Fibroblast of skin of right quadriceps (primary cell): Measurements from ENCODE around the gene GPR137B.

Experiments
- DNase-seq: peaks from one replicate; pipeline ENCODE4 v3.0.0-alpha.2; 2013

Gene GPR137B

DNA sequence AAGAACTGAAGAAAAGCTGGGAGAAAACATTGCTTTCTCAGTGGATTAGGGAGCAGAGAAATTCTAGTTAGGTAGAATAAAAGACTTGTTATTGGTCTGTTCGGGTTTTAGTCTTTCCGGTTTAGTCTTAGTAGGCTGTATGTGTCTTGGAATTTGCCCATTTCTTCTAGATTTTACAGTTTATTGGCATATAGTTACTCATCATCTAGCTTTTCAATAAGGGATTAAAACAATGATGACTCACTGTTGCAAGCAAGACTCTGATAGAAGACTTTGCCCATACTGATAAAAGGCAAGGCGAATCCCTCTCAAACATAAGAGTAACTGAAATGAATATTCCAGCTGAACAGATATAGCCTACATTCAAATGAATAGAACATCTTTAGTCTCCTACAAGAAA, 62.3 kb downstream of the GPR137B start:
- DNase-seq, result peak; percentile 27

DNA sequence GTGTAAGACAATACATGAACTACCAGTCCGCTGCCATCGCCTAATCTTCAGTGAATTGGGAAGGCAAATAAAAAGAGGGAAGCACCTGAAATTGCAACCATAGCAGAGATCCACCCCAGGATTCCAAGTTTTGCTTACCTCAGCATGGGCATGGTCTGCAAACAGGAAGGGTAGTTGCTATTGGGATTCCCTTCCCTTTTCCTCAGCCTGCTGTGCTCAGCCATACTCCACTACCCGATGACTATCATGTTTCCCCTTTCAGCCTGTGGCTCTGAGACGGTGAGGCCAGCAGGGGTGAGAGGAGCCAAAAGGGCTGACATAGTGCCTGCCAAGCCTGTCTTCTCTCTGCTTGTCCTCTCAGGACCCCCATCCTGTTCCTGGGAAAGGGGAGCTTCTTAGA, 64.2 kb downstream of the GPR137B start:
- DNase-seq, result no peak

DNA sequence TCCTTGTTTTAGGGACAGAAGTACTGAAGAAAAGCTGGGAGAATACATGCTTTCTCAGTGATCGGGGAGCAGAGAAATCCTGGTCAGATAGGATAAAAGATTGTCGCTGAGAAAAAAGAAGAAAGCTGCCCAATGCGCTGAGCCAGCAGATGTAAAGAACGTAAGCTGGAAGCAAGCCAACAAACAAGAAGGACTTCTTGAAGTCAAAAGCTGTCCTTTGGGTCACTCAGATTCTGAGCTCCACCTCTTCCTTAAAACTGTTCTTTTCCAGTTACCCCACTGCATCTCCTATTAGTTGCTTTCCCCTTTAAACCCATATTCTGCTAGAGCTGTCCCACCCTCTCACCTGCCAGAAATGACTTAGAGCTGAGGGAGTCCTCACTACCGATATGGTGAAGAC, 64.8 kb downstream of the GPR137B start:
- DNase-seq, result no peak

DNA sequence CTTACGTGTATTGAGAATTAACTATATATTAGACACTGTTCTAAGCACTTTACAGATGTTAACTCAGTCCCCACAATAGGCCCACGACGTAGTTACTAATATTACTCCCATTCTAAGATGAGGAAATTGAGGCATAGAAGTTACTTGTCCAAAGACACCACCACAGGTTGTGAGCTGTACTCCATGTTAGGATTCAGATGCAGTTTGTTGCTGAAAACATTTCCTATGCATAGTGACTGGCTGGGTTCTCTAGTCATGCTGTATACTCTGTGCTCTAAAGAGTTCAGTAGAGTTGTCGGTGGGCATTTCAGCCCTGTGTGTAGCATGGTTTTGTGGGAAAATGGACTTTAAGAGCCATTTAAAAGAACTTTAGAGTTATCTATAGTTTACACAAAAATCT, 65.2 kb downstream of the GPR137B start:
- no peak for DNase-seq

DNA sequence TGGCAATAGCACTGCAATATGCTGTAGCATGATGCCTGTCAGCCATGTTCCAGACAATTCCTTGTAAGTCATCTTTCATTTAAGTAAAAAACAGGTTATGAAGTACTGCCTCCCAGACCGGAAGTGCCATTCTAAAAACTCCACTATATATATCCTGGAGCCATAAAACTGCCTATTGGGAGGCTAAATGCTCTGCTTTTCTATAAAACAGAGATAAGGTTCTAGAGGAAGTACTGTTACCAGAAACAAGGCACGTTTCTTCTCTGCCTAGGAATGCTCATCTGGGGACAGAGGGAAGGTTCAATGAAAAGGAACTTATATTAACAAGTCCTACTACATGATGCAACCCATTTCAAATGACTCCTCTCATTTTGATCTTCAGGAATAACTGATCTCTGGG, 66.8 kb downstream of the GPR137B start:
- DNase-seq, result no peak

DNA sequence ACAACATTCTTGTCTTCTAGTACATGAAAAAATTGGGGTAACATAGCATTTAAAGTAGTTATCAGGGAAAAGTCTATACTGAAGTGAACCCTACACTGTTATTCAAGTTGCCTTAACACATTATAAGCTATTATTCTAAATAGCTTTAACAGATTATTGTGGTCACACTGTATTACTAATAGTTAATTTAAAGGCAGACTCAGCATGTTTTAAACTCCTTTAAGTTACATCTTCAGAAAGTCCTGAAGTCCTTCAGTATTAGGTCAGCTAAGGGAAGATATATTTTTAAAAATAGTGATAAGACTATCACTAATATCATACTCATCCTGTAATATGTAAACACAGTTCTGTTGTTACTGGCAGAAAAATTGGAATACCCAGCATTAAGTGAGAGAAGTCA, 67.4 kb downstream of the GPR137B start:
- DNase-seq, result no peak

DNA sequence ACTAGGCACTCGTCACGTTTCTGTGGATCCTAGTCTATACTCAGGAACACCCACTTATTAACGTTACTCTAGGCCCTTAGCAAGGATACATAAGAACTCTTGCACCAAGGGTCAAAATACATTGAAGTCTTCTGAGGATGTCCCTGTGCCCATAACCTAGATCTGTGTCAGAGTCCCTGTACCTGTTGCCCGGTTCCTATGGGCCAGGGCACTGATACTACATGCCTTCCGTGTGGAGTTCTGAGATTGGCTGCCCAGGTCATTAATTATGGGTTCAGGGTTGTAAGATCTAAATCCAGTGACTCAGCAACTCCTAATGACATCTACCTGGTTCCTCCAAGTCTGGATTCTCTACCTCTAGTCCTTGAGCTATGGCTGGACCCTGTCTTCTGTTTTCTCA, 69.5 kb downstream of the GPR137B start:
- no peak for DNase-seq

DNA sequence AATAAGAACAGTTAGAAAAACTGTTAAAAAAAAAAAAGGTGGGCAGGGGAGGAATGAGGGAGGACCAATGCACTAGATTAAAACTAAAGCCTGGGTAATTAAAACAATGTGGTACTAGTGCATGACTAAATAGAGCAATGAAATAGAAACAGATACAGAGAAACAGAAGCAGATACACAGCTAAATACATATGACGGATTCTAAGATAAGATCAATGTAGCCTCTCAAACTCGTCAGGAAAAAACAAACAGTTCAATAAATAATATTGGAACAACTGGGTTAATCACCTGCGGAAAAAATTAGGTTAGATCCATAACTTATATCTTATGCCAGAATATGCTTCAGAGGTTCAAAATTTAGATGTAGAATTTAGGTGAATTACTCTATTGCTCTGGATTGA, 71.2 kb downstream of the GPR137B start:
- DNase-seq, result no peak

DNA sequence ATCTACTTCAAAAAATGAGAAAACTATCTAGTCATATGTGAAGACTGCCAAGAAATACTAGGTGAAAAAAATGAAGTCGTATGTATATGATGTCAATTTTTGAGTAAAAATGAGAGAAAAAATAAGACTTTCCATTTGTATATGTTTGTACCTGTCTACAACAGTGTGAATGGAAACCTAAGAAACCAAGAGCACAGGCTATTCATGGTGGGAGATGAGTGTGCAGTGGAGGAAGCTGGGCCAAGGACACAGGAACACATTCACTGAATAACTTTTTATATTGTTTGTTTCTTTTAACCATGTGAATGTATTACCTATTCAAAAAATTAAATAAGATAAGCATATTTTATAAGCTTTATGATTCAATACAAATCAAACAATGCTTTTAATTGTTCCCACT, 72.4 kb downstream of the GPR137B start:
- no peak for DNase-seq

DNA sequence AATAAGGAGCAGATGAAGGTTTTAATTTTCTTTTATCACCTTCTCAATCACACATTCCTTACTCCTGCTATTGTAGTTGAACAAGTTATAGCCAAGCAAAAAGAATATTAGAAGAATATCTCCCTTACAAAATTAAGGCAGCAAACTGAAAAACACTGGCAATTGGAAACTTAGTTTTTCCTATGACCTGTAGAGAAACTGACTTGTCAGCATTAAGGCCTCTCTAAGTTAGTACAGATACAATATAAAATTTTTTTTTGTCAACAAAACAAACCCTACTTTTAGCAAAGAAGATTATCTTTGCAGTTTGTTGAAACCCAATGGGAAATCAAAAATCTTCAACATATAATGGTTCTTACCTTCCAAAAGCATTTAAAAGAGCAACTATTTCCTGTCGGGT, 78.1 kb downstream of the GPR137B start:
- no peak for DNase-seq

DNA sequence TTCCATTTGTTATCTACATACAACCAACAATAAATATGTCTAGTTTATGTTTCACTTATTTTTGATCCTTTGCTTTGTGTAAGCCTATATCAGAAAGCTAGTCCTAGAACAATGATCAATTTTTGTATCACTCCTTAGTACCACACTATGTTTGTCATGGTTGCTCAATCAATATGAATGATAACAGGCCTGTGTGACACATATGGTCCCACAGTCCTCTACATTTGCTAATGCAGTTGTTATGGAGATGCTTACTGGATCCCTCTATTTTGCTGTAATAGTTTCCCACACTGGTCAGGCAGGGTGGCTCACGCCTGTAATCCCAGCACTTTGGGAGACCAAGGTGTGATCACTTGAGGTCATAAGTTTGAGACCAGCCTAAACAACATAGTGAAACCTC, 80.3 kb downstream of the GPR137B start:
- DNase-seq, result no peak

DNA sequence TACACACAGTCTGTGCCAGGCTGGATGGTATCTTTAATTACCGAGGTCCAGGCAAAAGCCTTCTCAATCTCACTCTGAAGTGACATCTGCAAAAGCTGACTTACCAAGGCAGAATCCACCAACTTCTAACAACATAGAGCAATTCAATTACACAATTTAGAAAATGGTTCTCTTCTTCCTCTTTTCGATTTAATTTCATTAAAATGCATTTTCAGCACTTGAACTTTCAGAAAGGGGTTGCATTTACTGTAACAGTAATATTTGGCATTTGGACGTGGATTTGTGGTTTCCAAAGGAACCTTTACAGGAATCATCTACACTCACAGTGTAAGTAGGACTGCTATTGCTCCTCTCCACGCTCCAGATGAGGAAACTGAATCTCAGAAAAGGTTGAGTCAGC, 86.1 kb downstream of the GPR137B start:
- DNase-seq, result no peak

DNA sequence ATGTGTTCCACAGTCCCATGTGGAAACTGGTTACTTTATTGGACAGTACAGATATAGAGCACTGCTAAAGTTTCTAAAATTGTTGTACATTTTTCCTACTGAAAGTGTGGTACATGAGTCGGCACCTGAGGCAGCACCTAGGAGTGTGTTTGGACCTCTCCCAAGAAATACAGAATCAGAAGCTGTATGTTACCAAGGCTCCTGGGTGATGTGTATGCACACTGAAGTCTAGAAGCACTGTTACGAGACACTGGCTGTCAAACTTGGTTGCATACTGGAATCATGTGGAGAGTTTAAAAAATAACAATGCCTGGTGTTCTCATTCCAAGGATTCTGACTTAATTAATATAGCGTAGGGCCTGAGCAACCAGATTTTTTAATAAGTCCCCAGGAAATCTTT, 92.8 kb downstream of the GPR137B start:
- no peak for DNase-seq

DNA sequence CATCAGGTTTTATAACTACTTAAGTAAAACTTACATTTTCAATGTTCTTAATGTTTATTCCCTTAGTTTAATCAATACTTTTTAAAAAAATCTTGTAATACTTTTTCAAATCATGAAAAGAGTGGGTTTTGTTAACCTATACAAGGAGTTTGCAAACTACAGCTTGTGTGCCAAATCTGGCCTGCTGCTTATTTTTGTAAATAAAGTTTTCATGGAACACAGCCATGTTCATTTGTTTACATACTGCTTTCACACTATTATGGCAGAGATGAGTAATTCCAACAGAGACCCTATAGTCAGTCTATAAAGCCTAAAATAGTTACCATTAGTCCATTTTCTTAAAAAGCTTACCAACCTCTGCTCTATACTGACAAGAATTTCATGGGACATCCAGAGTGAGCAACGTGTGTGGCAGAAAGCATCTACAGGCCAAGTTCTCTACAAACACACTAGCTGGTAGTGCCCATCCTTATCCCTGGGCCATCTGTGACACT, 96.8 kb downstream of the GPR137B start:
- no peak for DNase-seq

DNA sequence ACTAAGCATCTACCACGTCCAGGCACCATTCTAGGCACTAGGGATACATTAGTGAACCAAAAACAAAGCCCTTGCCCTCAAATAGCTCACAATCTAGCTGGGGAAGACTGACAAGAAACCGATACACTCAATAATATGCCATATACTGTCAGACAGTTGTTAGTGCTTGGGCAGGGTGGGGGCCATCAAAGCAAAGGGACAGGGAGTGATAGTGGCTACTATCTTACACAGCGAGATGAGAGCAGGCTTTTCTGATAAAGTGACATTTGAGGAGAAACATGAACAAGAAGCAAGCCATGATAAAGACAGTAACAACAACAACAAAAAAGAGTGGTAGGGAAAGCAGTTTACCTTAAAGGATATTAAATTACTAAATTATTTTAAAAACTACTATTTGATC, 98.3 kb downstream of the GPR137B start:
- no peak for DNase-seq

DNA sequence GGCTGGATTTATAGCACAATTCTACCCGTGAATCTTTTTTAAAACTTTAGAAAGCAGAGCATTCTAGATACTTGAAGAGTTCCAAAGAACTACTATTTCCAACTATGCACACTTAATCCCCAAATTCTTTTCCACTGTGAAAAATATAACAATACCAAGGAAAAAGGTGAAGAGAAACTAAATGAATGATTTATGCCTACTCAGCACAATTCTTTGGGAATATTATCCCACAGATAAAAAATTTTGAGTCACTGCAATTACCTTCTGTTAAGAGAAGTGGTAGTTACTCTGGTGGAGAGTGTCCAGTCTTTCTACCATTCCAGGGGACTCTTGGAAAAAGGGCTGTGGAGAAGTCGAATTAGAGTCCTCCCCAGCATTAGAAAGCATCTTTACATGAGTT, 100.2 kb downstream of the GPR137B start:
- DNase-seq, result no peak

DNA sequence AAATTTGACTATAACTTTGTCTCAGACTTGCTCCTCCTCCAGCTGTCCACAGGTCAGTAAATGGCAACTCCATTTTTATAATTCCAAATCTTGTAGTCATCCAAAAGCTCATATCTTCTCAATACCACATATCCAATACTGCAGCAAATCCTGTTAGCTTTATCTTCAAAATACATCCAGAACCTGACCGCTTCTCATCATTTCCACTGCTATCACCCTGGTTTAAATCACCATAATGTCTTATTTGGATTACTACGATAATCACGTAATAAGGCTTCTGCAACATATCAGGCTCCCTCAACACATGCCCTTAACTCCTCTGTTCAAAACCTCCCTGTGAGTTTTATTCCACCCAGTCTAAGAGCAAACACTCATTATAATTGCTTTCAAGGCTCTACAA, 104.9 kb downstream of the GPR137B start:
- DNase-seq, result no peak

DNA sequence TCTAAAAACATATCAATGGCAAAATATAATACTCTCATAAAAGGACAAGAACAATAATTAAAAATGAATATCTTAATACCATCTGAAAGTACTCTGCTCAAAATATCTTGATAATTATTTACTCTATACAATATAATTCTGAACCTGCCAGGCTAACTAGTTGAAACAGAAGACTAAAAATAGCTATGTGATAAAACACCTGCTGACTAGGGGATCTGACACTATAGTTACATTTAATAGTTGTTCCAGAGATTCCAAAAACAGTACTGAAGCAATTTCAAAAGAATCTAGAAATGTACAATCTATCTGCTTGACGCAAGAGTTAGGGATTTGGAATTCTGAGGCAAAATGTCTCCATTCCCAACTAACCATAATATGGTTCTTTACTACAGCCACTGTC, 109.2 kb downstream of the GPR137B start:
- DNase-seq, result no peak

DNA sequence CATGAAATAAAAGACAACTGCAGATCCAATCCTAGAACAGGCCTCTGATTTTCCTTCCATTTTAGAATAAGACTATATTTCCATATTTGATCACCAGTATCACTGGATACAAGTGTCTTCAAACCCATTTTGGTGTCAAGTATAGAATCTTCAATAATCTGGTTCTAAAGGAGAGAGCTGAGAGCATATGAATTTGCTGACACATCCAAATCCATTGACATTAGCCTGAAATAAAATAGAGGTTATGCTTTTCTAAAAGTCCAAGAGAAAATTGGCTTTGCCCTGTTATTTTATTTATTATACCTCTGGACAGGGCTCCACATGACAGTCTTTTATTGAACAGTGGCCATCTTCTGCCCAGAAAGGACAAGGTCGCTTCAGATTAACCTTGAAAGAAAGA, 110.8 kb downstream of the GPR137B start:
- no peak for DNase-seq

DNA sequence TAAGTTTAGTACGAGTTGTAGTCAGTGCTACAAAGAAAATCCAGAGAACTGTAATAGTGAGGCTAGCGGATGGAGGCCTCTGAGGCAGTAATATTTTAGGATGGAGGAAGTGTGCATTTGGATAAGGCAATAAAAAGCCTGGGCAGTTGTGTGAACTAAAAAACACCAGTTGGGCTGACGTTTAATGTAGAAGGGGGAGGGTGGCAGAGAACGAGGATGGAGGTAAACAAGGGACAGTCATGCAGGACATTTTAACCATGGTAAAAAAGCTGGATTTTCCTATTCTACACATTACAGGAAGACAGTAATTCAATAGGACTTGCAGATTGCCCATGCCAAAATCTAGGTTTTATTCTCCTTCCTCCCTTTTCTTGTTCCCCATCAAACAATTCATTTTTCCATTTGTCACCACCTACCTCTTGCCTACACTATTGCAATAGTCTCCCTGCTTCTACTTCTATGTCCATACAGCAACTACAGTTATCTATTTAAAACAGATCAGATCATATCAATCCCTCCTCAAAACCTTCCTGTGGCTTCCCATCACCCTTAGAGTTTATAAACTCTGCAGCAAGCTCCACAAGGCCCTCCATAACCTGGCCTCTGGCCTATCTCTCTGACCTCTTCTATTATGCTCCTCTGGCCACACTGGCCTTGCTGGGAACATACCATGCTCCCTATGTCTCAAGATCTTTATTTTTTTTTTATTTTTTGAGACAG, 111.7 kb downstream of the GPR137B start:
- DNase-seq, result no peak

DNA sequence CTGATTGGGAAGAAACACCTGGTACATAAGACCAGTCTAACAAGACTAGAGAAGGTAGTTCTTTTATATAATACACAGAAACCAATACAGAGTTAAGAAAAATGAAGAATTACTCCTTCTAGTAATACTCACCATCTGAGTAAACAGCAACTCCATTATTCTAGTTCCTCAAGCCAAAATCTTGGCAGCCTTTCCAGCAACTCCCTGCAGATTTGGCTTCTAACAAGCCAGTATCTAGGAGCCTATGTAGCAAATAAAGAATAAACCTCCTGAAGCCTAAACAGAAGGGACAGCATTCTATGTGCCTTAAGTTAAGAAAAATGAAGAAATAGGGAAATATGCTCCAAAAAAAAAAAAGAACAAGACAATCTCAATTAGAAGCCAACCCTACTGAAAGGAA, 114.9 kb downstream of the GPR137B start:
- no peak for DNase-seq

DNA sequence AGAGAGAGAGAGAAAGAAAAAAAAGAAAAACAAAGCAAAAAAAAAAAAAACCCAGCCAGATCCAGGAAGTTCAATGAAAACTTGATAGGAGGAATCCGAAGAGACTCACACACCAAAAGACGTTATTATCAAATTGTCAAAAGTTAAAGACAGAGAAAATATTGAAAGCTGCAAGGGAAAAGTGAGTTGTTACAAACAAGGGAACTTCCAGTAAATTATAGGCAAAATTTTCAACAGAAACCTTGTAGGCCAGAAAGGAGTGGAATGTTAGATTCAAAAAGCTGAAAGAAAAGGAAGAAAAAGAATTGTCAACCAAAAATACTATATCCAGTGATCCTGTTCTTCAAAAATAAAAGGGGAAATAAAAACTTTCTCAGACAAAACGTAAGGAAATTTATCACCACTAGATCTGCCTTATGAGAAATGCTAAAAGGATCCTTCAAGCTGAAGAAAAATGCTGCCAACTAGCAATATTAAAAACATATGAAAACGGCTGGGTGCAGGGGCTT, 115.8 kb downstream of the GPR137B start:
- DNase-seq, result no peak
